Activated CD4-positive, alpha-beta T cell treated with anti-CD3 and anti-CD28 coated beads for 36 hours (primary cell): Measurements from ENCODE around the gene FBXO31. TPM values are rescaled to one million over a fixed set of nuclear protein-coding genes. Genes with fewer than 3 reads are reported as not detected.

Source experiments
- ATAC-seq: fragments of 200-7000 bp; cut with Tn5 transposase; one replicate; pipeline ENCODE4 v1.10.0; 2021; ENCODE audit warnings: mild to moderate bottlenecking, moderate library complexity
- CTCF ChIA-PET: fragments of 350-600 bp; sonication (Branson Sonifier 250); formaldehyde crosslinking; loops from one replicate; lab custom pipeline; 2021; ENCODE audit warnings: antibody characterized with exemption; lab: Charles Lee
- POLR2A ChIA-PET: fragments of 350-600 bp; sonication (Branson Sonifier 250); formaldehyde crosslinking; loops from one replicate; lab custom pipeline; 2021; ENCODE audit warnings: antibody characterized with exemption, inconsistent platforms; lab: Charles Lee
- DNase-seq: peaks from one replicate; pipeline ENCODE4 v3.0.0-alpha.2; 2020
- H3K27ac Mint-ChIP-seq: one replicate; pipeline ENCODE4 v1.8.0; 2021; ENCODE audit warnings: mixed read lengths
- H3K27me3 Mint-ChIP-seq: one replicate; pipeline ENCODE4 v1.8.0; 2021; ENCODE audit warnings: mixed read lengths
- H3K36me3 Mint-ChIP-seq: one replicate; pipeline ENCODE4 v1.8.0; 2021; ENCODE audit warnings: low read depth, mixed read lengths
- H3K4me1 Mint-ChIP-seq: one replicate; pipeline ENCODE4 v1.8.0; 2021; ENCODE audit warnings: mixed read lengths
- H3K4me3 Mint-ChIP-seq: one replicate; pipeline ENCODE4 v1.8.0; 2021; ENCODE audit warnings: mild to moderate bottlenecking, moderate library complexity, mixed read lengths
- H3K9me3 Mint-ChIP-seq: one replicate; pipeline ENCODE4 v1.8.0; 2021; ENCODE audit warnings: low read depth, mixed read lengths
- intact Hi-C, 2 experiments: fragments of 100-400 bp; cut with DNase I in 1 of 2; cut with micrococcal nuclease in 1 of 2; formaldehyde crosslinking; loops; one replicate each; pipeline versions ENCODE4 v1.14.2 to v1.15.1; 2022 to 2024; cut with DNase I, micrococcal nuclease
- total RNA-seq, 2 experiments: library from RNA; stranded (reverse); gene quantifications; one replicate each; pipeline ENCODE4 v1.2.3, GENCODE V29; 2021

FBXO31 gene
- total RNA-seq, 2 experiments from 2014 or later = 26.8 to 33.0 TPM

GRCh38 chr16:87410968-87411367 lies 27.4 kb upstream of the FBXO31 start:
- no peak for ATAC-seq
- POLR2A ChIA-PET = no interaction called here
- CTCF ChIA-PET = no interaction called here
- H3K27me3 Mint-ChIP-seq = no peaks in the 10 kb centered on the region
- H3K4me1 Mint-ChIP-seq = peaks cover 2% of the 10 kb centered on the region
- no peaks in the 10 kb centered on the region for H3K9me3 Mint-ChIP-seq
- no peak for DNase-seq
- H3K27ac Mint-ChIP-seq = no peak overlapping the region
- no peak overlapping the region for H3K4me3 Mint-ChIP-seq
- peaks cover 27% of the 10 kb centered on the region for H3K36me3 Mint-ChIP-seq
- intact Hi-C loops = no loop called here

GRCh38 chr16:87410530-87410929 lies 27.0 kb upstream of the FBXO31 start:
- Mint-ChIP-seq H3K36me3 (peaks cover 26% of the 10 kb centered on the region), H3K4me1 (peaks cover 2% of the 10 kb centered on the region), H3K27ac (no peak overlapping the region), H3K4me3 (no peak overlapping the region), H3K27me3 (no peaks in the 10 kb centered on the region), H3K9me3 (no peaks in the 10 kb centered on the region)
- DNase-seq = no peak
- ATAC-seq = no peak
- POLR2A ChIA-PET = no interaction called here
- intact Hi-C loops = no loop called here
- CTCF ChIA-PET = no interaction called here

- ChIA-PET POLR2A (no interaction called here), CTCF (interaction anchor here (0.6 to 0.8 kb wide), 2 partner anchors 15 to 88 kb away, joined by 3 to 4 read pairs; no protein-coding TSS in a partner anchor)
- DNase-seq (no peak), ATAC-seq (no peak)
- H3K27ac Mint-ChIP-seq = no peak overlapping the region
- intact Hi-C loops = no loop called here
- H3K4me3 Mint-ChIP-seq = no peak overlapping the region
- no peaks in the 10 kb centered on the region for H3K9me3 Mint-ChIP-seq
- peaks cover 2% of the 10 kb centered on the region for H3K4me1 Mint-ChIP-seq
- peaks cover 25% of the 10 kb centered on the region for H3K36me3 Mint-ChIP-seq
- no peaks in the 10 kb centered on the region for H3K27me3 Mint-ChIP-seq
These were observed 26.2 kb upstream of the FBXO31 start for GRCh38 chr16:87409781-87410180.

DNA sequence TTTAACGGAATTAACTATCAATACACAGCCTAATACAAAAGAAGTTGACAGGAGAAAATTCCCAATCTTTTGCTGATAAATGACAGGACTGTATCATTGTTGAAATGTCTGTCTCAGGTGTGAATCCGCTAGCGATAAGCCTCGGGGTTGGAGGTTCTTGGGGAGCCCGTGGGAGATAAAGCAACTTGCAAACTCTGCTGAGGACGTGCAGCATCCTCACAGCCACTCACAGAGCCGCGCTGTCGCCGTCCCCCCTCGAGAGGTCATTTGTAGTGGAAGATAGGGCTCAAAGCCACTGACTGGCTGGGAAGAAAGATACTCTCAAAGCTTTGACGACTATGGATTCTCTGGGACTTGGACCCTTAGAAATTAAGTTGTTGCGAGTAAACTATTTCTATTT lies 25.6 kb upstream of the FBXO31 start:
- ATAC-seq (no peak), DNase-seq (no peak)
- no peaks in the 10 kb centered on the region for H3K9me3 Mint-ChIP-seq
- intact Hi-C loops = no loop called here
- H3K36me3 Mint-ChIP-seq = peaks cover 25% of the 10 kb centered on the region
- no peak overlapping the region for H3K27ac Mint-ChIP-seq
- H3K27me3 Mint-ChIP-seq = no peaks in the 10 kb centered on the region
- ChIA-PET CTCF (interaction anchor here (0.6 kb wide), 1 partner anchor 88 kb away, joined by 4 read pairs; no protein-coding TSS in a partner anchor), POLR2A (no interaction called here)
- H3K4me3 Mint-ChIP-seq = no peak overlapping the region
- peaks cover 2% of the 10 kb centered on the region for H3K4me1 Mint-ChIP-seq

DNA sequence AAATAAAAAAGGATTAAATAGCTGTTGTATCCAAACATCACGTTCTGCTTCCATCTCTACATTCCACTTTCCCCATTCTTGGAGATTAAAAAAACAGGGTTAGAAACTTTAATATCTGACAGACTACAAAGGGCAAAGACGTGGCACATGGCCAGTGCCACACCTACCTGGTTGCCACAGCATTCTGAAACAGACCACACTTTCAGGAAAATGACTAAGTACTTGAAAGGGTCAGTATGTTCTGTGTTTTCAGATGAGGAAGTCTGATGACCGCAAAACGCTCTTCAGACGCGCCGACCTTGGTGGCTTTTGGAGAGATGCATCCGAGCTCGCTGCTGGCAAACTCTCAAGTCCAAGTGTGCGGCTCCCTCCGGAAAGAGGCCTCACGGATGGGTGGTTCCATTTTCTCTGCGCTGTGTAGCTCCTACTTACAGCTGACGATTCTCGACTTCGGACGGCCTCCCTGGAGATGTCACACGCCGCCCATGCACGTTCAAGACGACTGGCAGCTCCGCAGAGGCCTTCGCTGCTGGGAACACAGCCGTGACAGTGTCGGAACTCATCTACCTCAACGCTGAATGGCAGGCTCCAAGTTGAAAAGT lies 24.0 kb upstream of the FBXO31 start:
- Mint-ChIP-seq H3K4me3 (no peak overlapping the region), H3K9me3 (no peaks in the 10 kb centered on the region), H3K4me1 (peaks cover 2% of the 10 kb centered on the region), H3K36me3 (peaks cover 30% of the 10 kb centered on the region), H3K27me3 (no peaks in the 10 kb centered on the region), H3K27ac (no peak overlapping the region)
- ChIA-PET CTCF (interaction anchor here (1.2 kb wide), 1 partner anchor 9 kb away, joined by 4 read pairs; no protein-coding TSS in a partner anchor), POLR2A (interaction anchor here (0.7 kb wide), 1 partner anchor 1289 kb away, joined by 4 read pairs; no protein-coding TSS in a partner anchor)
- peak; percentile 27 for ATAC-seq
- no peak for DNase-seq
- intact Hi-C loops = no loop called here

DNA sequence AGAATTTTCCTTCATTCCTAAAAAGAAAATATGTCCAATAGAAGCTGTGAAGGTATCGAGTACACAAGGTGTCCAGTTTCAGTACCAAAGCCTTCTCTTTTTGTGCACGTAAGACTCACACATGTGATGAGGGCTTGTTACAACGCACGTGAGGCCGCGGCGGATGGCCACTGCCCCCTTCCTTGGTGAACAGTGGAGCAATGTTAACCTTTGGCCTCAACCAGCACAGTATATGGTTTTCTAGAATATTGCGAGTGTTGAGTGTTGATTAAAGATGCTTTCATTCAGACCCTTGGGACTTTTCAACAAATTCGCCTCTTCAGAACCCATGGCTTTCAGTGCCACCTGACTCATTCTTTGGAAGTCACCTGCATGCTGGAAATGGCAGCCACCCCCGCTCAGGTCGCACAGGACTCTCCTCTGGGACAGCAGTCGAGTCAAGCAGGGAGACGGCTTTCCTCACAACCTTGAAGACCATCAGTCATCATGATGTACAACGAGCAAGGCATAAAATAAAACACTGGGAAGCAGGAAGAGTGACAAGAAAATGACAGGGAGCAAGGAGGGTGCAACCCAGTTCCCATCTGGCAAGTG lies 23.0 kb upstream of the FBXO31 start:
- ChIA-PET POLR2A (interaction anchor here (0.7 to 1.0 kb wide), 2 partner anchors 12 to 1288 kb away, joined by 4 read pairs; no protein-coding TSS in a partner anchor), CTCF (interaction anchor here (0.6 kb wide), 2 partner anchors 9 to 11 kb away, joined by 3 read pairs; no protein-coding TSS in a partner anchor)
- ATAC-seq = no peak
- no peaks in the 10 kb centered on the region for H3K27me3 Mint-ChIP-seq
- H3K36me3 Mint-ChIP-seq = peaks cover 28% of the 10 kb centered on the region
- H3K9me3 Mint-ChIP-seq = no peaks in the 10 kb centered on the region
- intact Hi-C loops = no loop called here
- DNase-seq = no peak
- H3K4me1 Mint-ChIP-seq = peaks cover 2% of the 10 kb centered on the region
- no peak overlapping the region for H3K27ac Mint-ChIP-seq
- no peak overlapping the region for H3K4me3 Mint-ChIP-seq

- peak; percentile 31 for ATAC-seq
- peaks cover 2% of the 10 kb centered on the region for H3K4me1 Mint-ChIP-seq
- no peak overlapping the region for H3K4me3 Mint-ChIP-seq
- H3K9me3 Mint-ChIP-seq = no peaks in the 10 kb centered on the region
- peak overlapping the region; percentile 31 for H3K27ac Mint-ChIP-seq
- ChIA-PET POLR2A (interaction anchor here (0.6 to 1.0 kb wide), 2 partner anchors 11 to 137 kb away, joined by 4 read pairs; no protein-coding TSS in a partner anchor), CTCF (no interaction called here)
- intact Hi-C loops = no loop called here
- H3K27me3 Mint-ChIP-seq = no peaks in the 10 kb centered on the region
- DNase-seq = no peak
- H3K36me3 Mint-ChIP-seq = peaks cover 22% of the 10 kb centered on the region
These were observed 21.4 kb upstream of the FBXO31 start for GRCh38 chr16:87404764-87405625.

DNA sequence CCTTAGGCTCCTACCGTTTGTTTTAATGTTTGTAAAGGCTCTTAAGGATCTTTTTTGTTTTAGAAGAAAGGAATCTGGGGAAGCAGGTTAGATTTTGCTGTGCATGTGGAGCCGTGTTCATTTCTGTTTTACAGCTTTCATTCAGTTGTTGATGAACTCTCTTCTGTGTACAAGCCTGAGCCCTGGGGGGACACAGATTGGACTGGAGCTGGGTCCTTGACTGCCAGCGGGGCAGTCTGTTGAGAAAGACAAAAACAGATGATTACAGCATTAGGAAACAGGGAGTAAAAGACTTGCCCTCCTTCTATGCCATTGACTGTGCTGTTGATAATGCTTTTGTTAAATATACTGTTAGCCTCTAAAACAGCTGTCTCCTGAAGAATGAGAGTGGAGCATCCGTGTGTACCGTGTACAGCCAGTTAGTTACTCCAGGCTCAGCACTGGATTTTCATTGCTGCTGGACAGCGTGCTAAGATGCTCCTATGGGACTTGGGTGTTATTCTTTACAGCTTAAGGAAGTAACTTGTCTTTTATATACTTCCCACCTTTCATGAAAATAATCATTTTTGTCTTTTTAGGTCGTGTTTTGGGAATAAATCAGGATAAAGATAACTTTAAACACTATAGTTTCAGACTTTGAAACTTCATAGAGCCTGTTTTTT lies 11.7 kb upstream of the FBXO31 start:
- ATAC-seq (no peak), DNase-seq (no peak)
- Mint-ChIP-seq H3K9me3 (no peaks in the 10 kb centered on the region), H3K27ac (peak overlapping the region; percentile 67), H3K4me1 (peaks cover 35% of the 10 kb centered on the region), H3K27me3 (no peaks in the 10 kb centered on the region), H3K4me3 (no peak overlapping the region), H3K36me3 (peaks cover 24% of the 10 kb centered on the region)
- CTCF ChIA-PET = interaction anchor here (0.6 to 2.8 kb wide), 5 partner anchors 8 to 241 kb away, joined by 3 to 14 read pairs (median 5); no protein-coding TSS in a partner anchor
- POLR2A ChIA-PET = interaction anchor here (0.7 kb wide), 2 partner anchors 177 to 241 kb away, joined by 3 read pairs; no protein-coding TSS in a partner anchor
- intact Hi-C loops = no loop called here

- H3K27ac Mint-ChIP-seq = peak overlapping the region; percentile 81
- ChIA-PET CTCF (interaction anchor here (0.7 to 2.8 kb wide), 9 partner anchors 10 to 242 kb away, joined by 3 to 17 read pairs (median 3); partner anchors contain the start of gene FBXO31), POLR2A (interaction anchor here (0.7 to 1.0 kb wide), 3 partner anchors 10 to 76 kb away, joined by 3 to 4 read pairs (median 4); partner anchors contain the start of gene C16orf95)
- peaks cover 20% of the 10 kb centered on the region for H3K36me3 Mint-ChIP-seq
- peak overlapping the region; percentile 83 for H3K4me3 Mint-ChIP-seq
- ATAC-seq (no peak), DNase-seq (no peak)
- H3K9me3 Mint-ChIP-seq = no peaks in the 10 kb centered on the region
- intact Hi-C loops = loop anchor here (1.0 to 5.0 kb wide), 9 partner anchors 77 to 1309 kb away; partner anchors contain the start of genes C16orf95 (in 1 of the 2), KLHDC4 (in 1 of the 2), ZC3H18 (in 1 of the 2) and ZFPM1 (in 1 of the 2)
- H3K4me1 Mint-ChIP-seq = peaks cover 43% of the 10 kb centered on the region
- no peaks in the 10 kb centered on the region for H3K27me3 Mint-ChIP-seq
These were observed 10.1 kb upstream of the FBXO31 start for GRCh38 chr16:87393680-87394055.

GRCh38 chr16:87392821-87393679 lies 9.5 kb upstream of the FBXO31 start:
- Mint-ChIP-seq H3K27ac (peak overlapping the region; percentile 81), H3K4me1 (peaks cover 50% of the 10 kb centered on the region), H3K27me3 (no peaks in the 10 kb centered on the region), H3K9me3 (no peaks in the 10 kb centered on the region), H3K36me3 (peaks cover 20% of the 10 kb centered on the region), H3K4me3 (peak overlapping the region; percentile 83)
- intact Hi-C loops = loop anchor here (1.0 to 5.0 kb wide), 14 partner anchors 9 to 1309 kb away; partner anchors contain the start of genes C16orf95 (in 2 of the 2), BANP (in 1 of the 2), FBXO31 (in 1 of the 2) and KLHDC4 (in 1 of the 2)
- POLR2A ChIA-PET = interaction anchor here (0.6 to 1.1 kb wide), 4 partner anchors 9 to 76 kb away, joined by 3 to 4 read pairs (median 3); partner anchors contain the start of gene C16orf95
- no peak for ATAC-seq
- peak; percentile 71 for DNase-seq
- CTCF ChIA-PET = interaction anchor here (0.9 to 2.8 kb wide), 6 partner anchors 9 to 238 kb away, joined by 3 to 17 read pairs (median 4); partner anchors contain the start of gene FBXO31
